ENCODE data around the gene NRG2.

DNA sequence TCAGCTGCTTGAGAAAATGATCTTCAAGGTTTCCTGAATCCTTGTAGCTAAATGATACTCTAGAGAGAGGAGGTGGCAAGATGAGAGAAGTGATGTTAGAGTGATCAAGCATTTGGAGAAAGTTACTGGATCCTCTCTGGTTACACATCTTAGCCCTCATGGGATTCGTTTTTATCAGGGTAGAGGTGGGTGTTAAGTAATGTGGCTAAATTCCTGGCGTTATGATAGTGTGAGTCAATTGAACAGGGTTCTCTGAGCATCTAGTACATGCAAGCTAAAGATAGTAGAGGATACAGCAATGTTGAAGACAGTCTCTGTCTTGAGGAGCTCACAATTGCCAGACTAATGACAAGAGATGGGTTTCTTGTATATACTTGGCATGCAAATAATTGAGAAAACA is 123.8 kb downstream of the NRG2 start:
- no peak for TF ChIP-seq POLR2A (IDR thresholded peaks at IDR 0.05)
- TF ChIP-seq, protein P1, sequence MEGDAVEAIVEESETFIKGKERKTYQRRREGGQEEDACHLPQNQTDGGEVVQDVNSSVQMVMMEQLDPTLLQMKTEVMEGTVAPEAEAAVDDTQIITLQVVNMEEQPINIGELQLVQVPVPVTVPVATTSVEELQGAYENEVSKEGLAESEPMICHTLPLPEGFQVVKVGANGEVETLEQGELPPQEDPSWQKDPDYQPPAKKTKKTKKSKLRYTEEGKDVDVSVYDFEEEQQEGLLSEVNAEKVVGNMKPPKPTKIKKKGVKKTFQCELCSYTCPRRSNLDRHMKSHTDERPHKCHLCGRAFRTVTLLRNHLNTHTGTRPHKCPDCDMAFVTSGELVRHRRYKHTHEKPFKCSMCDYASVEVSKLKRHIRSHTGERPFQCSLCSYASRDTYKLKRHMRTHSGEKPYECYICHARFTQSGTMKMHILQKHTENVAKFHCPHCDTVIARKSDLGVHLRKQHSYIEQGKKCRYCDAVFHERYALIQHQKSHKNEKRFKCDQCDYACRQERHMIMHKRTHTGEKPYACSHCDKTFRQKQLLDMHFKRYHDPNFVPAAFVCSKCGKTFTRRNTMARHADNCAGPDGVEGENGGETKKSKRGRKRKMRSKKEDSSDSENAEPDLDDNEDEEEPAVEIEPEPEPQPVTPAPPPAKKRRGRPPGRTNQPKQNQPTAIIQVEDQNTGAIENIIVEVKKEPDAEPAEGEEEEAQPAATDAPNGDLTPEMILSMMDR (IDR thresholded peaks at IDR 0.05): no peak
